GM19238 (cell line): ENCODE results near the gene AJUBA.
"Not testable (repeated sequence)": the region's sequence is repeated elsewhere in the genome, so short reads cannot be mapped to it uniquely, and the experiment has no call there.

Experiments
- DNase-seq: peaks from one replicate; pipeline ENCODE4 v3.0.0; 2011; ENCODE audit warnings: low spot score; ENCODE audit not compliant: insufficient read length

The AJUBA gene

GRCh38 chr14:22981090-22981875, 1.1 kb downstream of the AJUBA start:
- DNase-seq = no peak

- no peak for DNase-seq
Measured at GRCh38 chr14:22980672-22981089, 1.7 kb downstream of the AJUBA start.

GRCh38 chr14:22979748-22980392, 2.5 kb downstream of the AJUBA start:
- no peak for DNase-seq

- no peak for DNase-seq
Measured at GRCh38 chr14:22978981-22979671, 3.2 kb downstream of the AJUBA start.

- no peak for DNase-seq
Measured at GRCh38 chr14:22978487-22978837, 3.9 kb downstream of the AJUBA start.

GRCh38 chr14:22977684-22978486, 4.5 kb downstream of the AJUBA start:
- no peak for DNase-seq

GRCh38 chr14:22977434-22977683, 5.0 kb downstream of the AJUBA start:
- DNase-seq = no peak

GRCh38 chr14:22976620-22977433, 5.5 kb downstream of the AJUBA start:
- no peak for DNase-seq

GRCh38 chr14:22974530-22975313, 7.6 kb downstream of the AJUBA start:
- DNase-seq = no peak

- no peak for DNase-seq
Measured at GRCh38 chr14:22973217-22974032, 8.9 kb downstream of the AJUBA start.

GRCh38 chr14:22972313-22972930, 9.9 kb downstream of the AJUBA start:
- no peak for DNase-seq

- DNase-seq = no peak
Measured at GRCh38 chr14:22971152-22971551, 11.2 kb downstream of the AJUBA start.

- DNase-seq = no peak
Measured at GRCh38 chr14:22966783-22967269, 15.5 kb downstream of the AJUBA start.

- not testable (repeated sequence) for DNase-seq
Measured at GRCh38 chr14:22965916-22966782, 16.2 kb downstream of the AJUBA start.

- DNase-seq = no peak
Measured at GRCh38 chr14:22962061-22962676, 20.2 kb downstream of the AJUBA start.

- DNase-seq = no peak
Measured at GRCh38 chr14:22955702-22956569, 26.4 kb downstream of the AJUBA start.
